GM19328 (cell line): ENCODE measurements around the gene CTNNA3.

Experiments used
- ATAC-seq: cut with Tn5 transposase; IDR thresholded peaks from one replicate; pipeline ENCODE4 v1.9.1; 2021; ENCODE audit warnings: mild to moderate bottlenecking, moderate library complexity; ENCODE audit not compliant: unreplicated experiment

Gene CTNNA3

GRCh38 chr10:66892871-66893270 is 803.1 kb downstream of the CTNNA3 start:
- ATAC-seq = no peak

GRCh38 chr10:66888237-66888636 is 807.8 kb downstream of the CTNNA3 start:
- no peak for ATAC-seq

GRCh38 chr10:66886848-66887247 is 809.1 kb downstream of the CTNNA3 start:
- no peak for ATAC-seq

- ATAC-seq = no peak
Measured at GRCh38 chr10:66882271-66882670, 813.7 kb downstream of the CTNNA3 start.

GRCh38 chr10:66881814-66882213 is 814.2 kb downstream of the CTNNA3 start:
- no peak for ATAC-seq

GRCh38 chr10:66880826-66881225 is 815.2 kb downstream of the CTNNA3 start:
- ATAC-seq = no peak

GRCh38 chr10:66880292-66880691 is 815.7 kb downstream of the CTNNA3 start:
- no peak for ATAC-seq

- no peak for ATAC-seq
Measured at GRCh38 chr10:66877361-66877760, 818.6 kb downstream of the CTNNA3 start.

GRCh38 chr10:66869635-66870034 is 826.4 kb downstream of the CTNNA3 start:
- no peak for ATAC-seq

- ATAC-seq = no peak
Measured at GRCh38 chr10:66862687-66863258, 833.2 kb downstream of the CTNNA3 start.

GRCh38 chr10:66860376-66860945 is 835.5 kb downstream of the CTNNA3 start:
- no peak for ATAC-seq

GRCh38 chr10:66852811-66853210 is 843.2 kb downstream of the CTNNA3 start:
- ATAC-seq = no peak

GRCh38 chr10:66848856-66849255 is 847.1 kb downstream of the CTNNA3 start:
- ATAC-seq = no peak

GRCh38 chr10:66844176-66844942 is 851.6 kb downstream of the CTNNA3 start:
- no peak for ATAC-seq

- no peak for ATAC-seq
Measured at GRCh38 chr10:66843396-66843795, 852.6 kb downstream of the CTNNA3 start.

GRCh38 chr10:66842867-66843266 is 853.1 kb downstream of the CTNNA3 start:
- no peak for ATAC-seq

- ATAC-seq = no peak
Measured at GRCh38 chr10:66842371-66842770, 853.6 kb downstream of the CTNNA3 start.

- ATAC-seq = no peak
Measured at GRCh38 chr10:66838656-66839055, 857.3 kb downstream of the CTNNA3 start.

GRCh38 chr10:66837990-66838389 is 858.0 kb downstream of the CTNNA3 start:
- ATAC-seq = no peak

- no peak for ATAC-seq
Measured at GRCh38 chr10:66837335-66837734, 858.7 kb downstream of the CTNNA3 start.

GRCh38 chr10:66836771-66837170 is 859.2 kb downstream of the CTNNA3 start:
- ATAC-seq = no peak

GRCh38 chr10:66836057-66836456 is 859.9 kb downstream of the CTNNA3 start:
- ATAC-seq = no peak
